Measurements from ENCODE around the gene CCDC90B. TPM values are rescaled to one million over a fixed set of nuclear protein-coding genes. Genes with fewer than 3 reads are reported as not detected.

CCDC90B gene
- total RNA-seq, 1 donor from 2014 or later, result 43.5 TPM

DNA sequence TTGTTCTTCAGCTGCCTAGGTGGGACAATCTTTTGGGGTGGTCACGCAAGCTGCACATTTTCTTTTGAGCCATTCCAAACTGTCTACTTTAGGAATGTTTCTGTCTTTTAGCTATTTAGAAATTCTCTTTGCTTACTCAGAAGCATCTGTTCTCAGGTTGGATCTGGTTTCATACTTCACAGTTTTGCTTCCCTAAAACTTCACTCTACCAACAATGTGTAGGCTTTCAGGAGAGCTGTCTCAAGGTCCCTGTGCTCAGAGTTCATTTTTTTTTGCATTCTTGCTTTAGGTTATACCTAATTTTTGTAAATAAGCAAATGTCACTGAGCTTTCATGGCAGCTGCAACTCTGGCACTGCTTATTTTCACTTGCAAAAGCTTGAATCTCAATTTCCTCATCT is 36.7 kb downstream of the CCDC90B start:
- no peak overlapping the region for H3K27ac Mint-ChIP-seq
- H3K4me1 Mint-ChIP-seq, result no peaks in the 10 kb centered on the region
- TF ChIP-seq, protein P1, sequence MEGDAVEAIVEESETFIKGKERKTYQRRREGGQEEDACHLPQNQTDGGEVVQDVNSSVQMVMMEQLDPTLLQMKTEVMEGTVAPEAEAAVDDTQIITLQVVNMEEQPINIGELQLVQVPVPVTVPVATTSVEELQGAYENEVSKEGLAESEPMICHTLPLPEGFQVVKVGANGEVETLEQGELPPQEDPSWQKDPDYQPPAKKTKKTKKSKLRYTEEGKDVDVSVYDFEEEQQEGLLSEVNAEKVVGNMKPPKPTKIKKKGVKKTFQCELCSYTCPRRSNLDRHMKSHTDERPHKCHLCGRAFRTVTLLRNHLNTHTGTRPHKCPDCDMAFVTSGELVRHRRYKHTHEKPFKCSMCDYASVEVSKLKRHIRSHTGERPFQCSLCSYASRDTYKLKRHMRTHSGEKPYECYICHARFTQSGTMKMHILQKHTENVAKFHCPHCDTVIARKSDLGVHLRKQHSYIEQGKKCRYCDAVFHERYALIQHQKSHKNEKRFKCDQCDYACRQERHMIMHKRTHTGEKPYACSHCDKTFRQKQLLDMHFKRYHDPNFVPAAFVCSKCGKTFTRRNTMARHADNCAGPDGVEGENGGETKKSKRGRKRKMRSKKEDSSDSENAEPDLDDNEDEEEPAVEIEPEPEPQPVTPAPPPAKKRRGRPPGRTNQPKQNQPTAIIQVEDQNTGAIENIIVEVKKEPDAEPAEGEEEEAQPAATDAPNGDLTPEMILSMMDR (IDR thresholded peaks at IDR 0.05; ENCODE audit: unreplicated experiment), result no peak
- H3K9me3 Mint-ChIP-seq, result no peaks in the 10 kb centered on the region
- DNase-seq (ENCODE audit: low spot score in 2 of 2, unreplicated experiment in 2 of 2), result no peak
- H3K4me3 Mint-ChIP-seq, result no peak overlapping the region
- no peaks in the 10 kb centered on the region for H3K27me3 Mint-ChIP-seq (ENCODE audit: low read depth)
- peaks cover 1% of the 10 kb centered on the region for H3K36me3 Mint-ChIP-seq

DNA sequence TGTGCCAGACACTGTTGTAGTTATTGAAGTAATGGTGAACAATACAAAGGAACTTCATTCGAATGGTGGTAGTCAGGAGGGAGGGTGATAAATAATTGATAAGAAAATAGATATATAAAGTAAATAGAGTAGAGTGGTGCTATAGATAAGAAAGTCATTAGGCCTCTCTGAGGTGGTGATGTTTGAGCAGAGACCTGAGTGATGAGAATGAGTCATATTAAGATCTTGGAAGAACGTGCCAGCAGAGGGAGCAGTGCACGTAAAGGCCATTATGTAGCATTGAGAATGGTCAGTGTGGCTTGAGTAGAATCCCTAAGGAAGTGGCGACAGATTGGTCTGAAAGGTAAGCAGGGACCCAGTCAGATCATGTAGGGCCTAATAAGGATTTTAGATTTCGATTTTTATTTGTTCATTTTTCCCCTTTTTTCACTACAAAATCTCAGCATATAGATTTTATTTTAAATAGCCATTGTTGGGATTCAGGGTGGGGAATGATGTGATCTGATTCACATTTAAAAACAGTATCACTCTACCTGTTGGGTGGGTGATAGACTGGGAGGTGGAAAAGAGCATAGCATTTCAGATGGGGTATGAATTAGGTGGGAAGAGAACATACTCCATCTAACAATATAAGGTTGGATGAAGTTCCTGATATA is 44.7 kb downstream of the CCDC90B start:
- Mint-ChIP-seq H3K27me3 (ENCODE audit: low read depth) (no peaks in the 10 kb centered on the region), H3K9me3 (no peaks in the 10 kb centered on the region), H3K36me3 (peaks cover 1% of the 10 kb centered on the region), H3K4me3 (no peak overlapping the region), H3K4me1 (no peaks in the 10 kb centered on the region), H3K27ac (no peak overlapping the region)
- TF ChIP-seq, protein P1 (IDR thresholded peaks at IDR 0.05; ENCODE audit: unreplicated experiment), result peak; percentile 39
- DNase-seq (ENCODE audit: low spot score in 2 of 2, unreplicated experiment in 2 of 2), result no peak

- Mint-ChIP-seq H3K4me1 (peaks cover 6% of the 10 kb centered on the region), H3K27me3 (ENCODE audit: low read depth) (no peaks in the 10 kb centered on the region), H3K9me3 (peaks cover 2% of the 10 kb centered on the region), H3K4me3 (no peak overlapping the region), H3K36me3 (no peaks in the 10 kb centered on the region), H3K27ac (no peak overlapping the region)
- TF ChIP-seq, protein P1 (IDR thresholded peaks at IDR 0.05; ENCODE audit: unreplicated experiment), result no peak
- no peak for DNase-seq (ENCODE audit: low spot score in 2 of 2, unreplicated experiment in 2 of 2)
Measured at GRCh38 chr11:83238111-83238510, 48.1 kb downstream of the CCDC90B start.

DNA sequence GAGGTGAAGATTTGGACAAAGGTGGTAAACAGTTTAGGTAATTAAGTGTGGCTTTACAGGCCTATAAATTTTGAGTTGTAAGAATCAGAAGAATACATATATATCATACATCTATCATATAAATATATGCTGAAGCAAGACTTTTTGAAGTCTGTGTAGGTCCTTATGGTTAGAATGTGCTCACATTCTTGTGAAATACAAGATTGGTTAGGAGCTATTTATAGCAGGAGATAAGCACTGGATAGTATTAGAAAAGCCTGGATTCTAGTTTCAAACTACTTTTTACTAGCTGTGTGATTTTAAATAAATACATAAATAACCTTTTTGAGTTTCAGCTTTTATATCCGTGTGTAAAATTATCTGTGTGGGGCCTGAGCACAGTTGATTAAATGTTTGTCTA is 50.3 kb downstream of the CCDC90B start:
- Mint-ChIP-seq H3K4me1 (peaks cover 6% of the 10 kb centered on the region), H3K27ac (no peak overlapping the region), H3K27me3 (ENCODE audit: low read depth) (peaks cover 2% of the 10 kb centered on the region), H3K9me3 (peaks cover 11% of the 10 kb centered on the region), H3K36me3 (peaks cover 1% of the 10 kb centered on the region), H3K4me3 (no peak overlapping the region)
- TF ChIP-seq, protein P1 (IDR thresholded peaks at IDR 0.05; ENCODE audit: unreplicated experiment), result no peak
- DNase-seq (ENCODE audit: low spot score in 2 of 2, unreplicated experiment in 2 of 2), result no peak

DNA sequence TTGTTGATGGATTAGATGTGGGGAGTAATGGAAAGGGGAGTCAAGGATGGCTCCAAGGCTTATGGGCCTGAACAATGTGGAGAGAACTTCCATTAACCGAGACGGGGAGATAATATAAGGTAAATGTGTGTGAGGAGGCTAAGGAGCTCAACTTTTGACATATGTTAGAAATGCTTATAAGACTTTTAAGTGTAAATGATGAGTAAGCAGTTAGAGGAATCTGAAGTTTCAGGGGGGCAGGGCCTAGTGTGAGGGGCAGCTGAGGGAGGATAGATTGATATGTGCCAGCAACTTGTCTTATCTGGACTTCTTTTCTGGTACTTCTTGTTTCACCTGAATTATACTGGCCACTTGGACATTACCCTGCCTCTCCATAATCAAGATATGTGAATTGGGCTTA is 62.7 kb downstream of the CCDC90B start:
- DNase-seq (ENCODE audit: low spot score in 2 of 2, unreplicated experiment in 2 of 2), result no peak
- Mint-ChIP-seq H3K9me3 (no peaks in the 10 kb centered on the region), H3K4me3 (no peak overlapping the region), H3K36me3 (no peaks in the 10 kb centered on the region), H3K27me3 (ENCODE audit: low read depth) (peaks cover 7% of the 10 kb centered on the region), H3K4me1 (no peaks in the 10 kb centered on the region), H3K27ac (no peak overlapping the region)
- TF ChIP-seq, protein P1 (IDR thresholded peaks at IDR 0.05; ENCODE audit: unreplicated experiment), result no peak
